WTC11 (cell line): Measurements from ENCODE around the gene PKDCC. TPM values are rescaled to one million over a fixed set of nuclear protein-coding genes. Genes with fewer than 3 reads are reported as not detected.

Experiments
- ATAC-seq: fragments of 200-7000 bp; cut with Tn5 transposase; 2 replicates; pipeline ENCODE4 v1.10.0; 2021; ENCODE audit warnings: mild to moderate bottlenecking, moderate library complexity
- CTCF ChIA-PET: fragments of 300-600 bp; sonication (Branson Sonifier 250); formaldehyde crosslinking; loops from one replicate; lab custom pipeline; 2021; ENCODE audit warnings: antibody characterized with exemption; lab: Charles Lee
- POLR2A ChIA-PET: fragments of 350-600 bp; sonication (Branson Sonifier 250); formaldehyde crosslinking; loops from one replicate; lab custom pipeline; 2021; ENCODE audit warnings: antibody characterized with exemption; lab: Charles Lee
- DNase-seq: peaks from one replicate; pipeline ENCODE4 v3.0.0; 2021; ENCODE audit warnings: low spot score
- H3K27ac Mint-ChIP-seq: 2 replicates; pipeline ENCODE4 v1.8.0; 2021; ENCODE audit warnings: mixed read lengths
- H3K27me3 Mint-ChIP-seq: 2 replicates; pipeline ENCODE4 v1.8.0; 2021; ENCODE audit warnings: low read depth, mild to moderate bottlenecking, moderate library complexity, mixed read lengths
- H3K36me3 Mint-ChIP-seq: 2 replicates; pipeline ENCODE4 v1.8.0; 2021; ENCODE audit warnings: mixed read lengths
- H3K4me1 Mint-ChIP-seq: 2 replicates; pipeline ENCODE4 v1.8.0; 2022; ENCODE audit warnings: mixed read lengths
- H3K4me3 Mint-ChIP-seq: 2 replicates; pipeline ENCODE4 v1.8.0; 2021; ENCODE audit warnings: mild to moderate bottlenecking, moderate library complexity, mixed read lengths
- H3K9me3 Mint-ChIP-seq: 2 replicates; pipeline ENCODE4 v1.8.0; 2021; ENCODE audit warnings: mixed read lengths
- ATF1 ChIP-seq: sonication (generic); formaldehyde crosslinking; IDR thresholded peaks from 2 replicates; pipeline ENCODE4 v1.8.1; 2023; ENCODE audit warnings: mild to moderate bottlenecking, moderate library complexity, missing genetic modification reagents
- EMX1 ChIP-seq: fragments of 250-450 bp; sonication (Bioruptor Pico); IDR thresholded peaks from 2 replicates; pipeline ENCODE4 v1.8.0; 2021; ENCODE audit warnings: mild to moderate bottlenecking
- GRHL2 ChIP-seq: fragments of 250-450 bp; sonication (Bioruptor Pico); IDR thresholded peaks from 2 replicates; pipeline ENCODE4 v1.8.0; 2022; ENCODE audit warnings: mild to moderate bottlenecking, moderate library complexity; ENCODE audit not compliant: insufficient replicate concordance, severe bottlenecking
- KAT7 ChIP-seq: sonication (generic); formaldehyde crosslinking; IDR thresholded peaks from 2 replicates; pipeline ENCODE4 v1.8.1; 2023; ENCODE audit warnings: missing genetic modification reagents, mild to moderate bottlenecking, borderline replicate concordance
- NFE2L1 ChIP-seq: sonication (generic); formaldehyde crosslinking; IDR thresholded peaks from 2 replicates; pipeline ENCODE4 v1.8.1; 2023; ENCODE audit warnings: missing genetic modification reagents
- TCF7 ChIP-seq: sonication (generic); formaldehyde crosslinking; IDR thresholded peaks from 2 replicates; pipeline ENCODE4 v1.8.0; 2022; ENCODE audit warnings: mild to moderate bottlenecking, low read depth, missing genetic modification reagents, moderate library complexity
- TEAD1 ChIP-seq: sonication (generic); formaldehyde crosslinking; IDR thresholded peaks from 2 replicates; pipeline ENCODE4 v1.8.0; 2022; ENCODE audit warnings: mild to moderate bottlenecking, missing genetic modification reagents
- ZNF416 ChIP-seq: fragments of 250-450 bp; sonication (Bioruptor Pico); IDR thresholded peaks from 2 replicates; pipeline ENCODE4 v1.9.0; 2021; ENCODE audit warnings: mild to moderate bottlenecking, inconsistent platforms
- total RNA-seq: library from RNA; stranded (reverse); gene quantifications from 3 replicates; pipeline ENCODE4 v1.2.3, GENCODE V29; 2021
- TF ChIP-seq, protein P1 (sequence below): fragments of 250-450 bp; sonication (Bioruptor Pico); IDR thresholded peaks from 2 replicates; pipeline ENCODE4 v1.9.0; 2021; ENCODE audit warnings: mild to moderate bottlenecking
- TF ChIP-seq, protein P2 (sequence below): sonication (generic); formaldehyde crosslinking; IDR thresholded peaks from 2 replicates; pipeline ENCODE4 v1.8.0; 2023; ENCODE audit warnings: missing genetic modification reagents
- TF ChIP-seq, protein P3 (sequence below): fragments of 250-450 bp; sonication (Bioruptor Pico); IDR thresholded peaks from 2 replicates; pipeline ENCODE4 v2.1.2; 2022; ENCODE audit warnings: mild to moderate bottlenecking, moderate library complexity
- TF ChIP-seq, protein P4 (sequence below): sonication (generic); formaldehyde crosslinking; IDR thresholded peaks from 2 replicates; pipeline ENCODE4 v1.8.0; 2022; ENCODE audit warnings: missing genetic modification reagents
- TF ChIP-seq, protein P5 (sequence below): sonication (generic); formaldehyde crosslinking; conservative IDR thresholded peaks from 2 replicates; pipeline ENCODE4 v1.8.1; 2022; ENCODE audit warnings: mild to moderate bottlenecking, missing genetic modification reagents
- TF ChIP-seq, protein P6 (sequence below): sonication (generic); formaldehyde crosslinking; IDR thresholded peaks from 2 replicates; pipeline ENCODE4 v1.8.1; 2022; ENCODE audit warnings: low read depth, mild to moderate bottlenecking, moderate library complexity, missing genetic modification reagents, borderline replicate concordance
- TF ChIP-seq, protein P7 (sequence below): sonication (generic); formaldehyde crosslinking; IDR thresholded peaks from 2 replicates; pipeline ENCODE4 v1.8.1; 2022; ENCODE audit warnings: mild to moderate bottlenecking, missing genetic modification reagents, moderate library complexity, borderline replicate concordance

PKDCC gene
- total RNA-seq, 1 experiment from 2014 or later = 27.3 TPM

DNA sequence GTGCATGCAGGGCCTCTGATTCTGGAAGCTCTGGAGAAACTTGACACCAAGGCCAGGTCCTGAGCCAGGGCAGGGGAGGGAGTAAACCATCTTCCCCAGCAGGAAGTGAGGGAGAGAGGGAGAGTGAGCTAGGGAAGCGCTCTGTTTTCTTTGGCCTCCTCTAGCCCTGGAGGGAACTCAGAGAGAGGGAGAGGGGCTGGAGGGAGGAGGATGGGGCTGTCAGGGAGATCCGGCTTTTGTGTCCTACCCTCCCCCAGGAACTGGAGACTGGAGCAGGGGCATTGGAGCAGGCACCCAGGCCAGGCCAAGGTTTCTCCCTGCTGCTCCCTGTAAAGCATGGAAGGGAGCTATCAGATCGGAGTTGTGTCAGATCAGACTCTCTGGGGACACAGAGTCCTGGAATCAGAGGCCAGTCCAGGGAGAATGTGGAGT, 22.7 kb upstream of the PKDCC start:
- peak; percentile 90 for ATAC-seq
- Mint-ChIP-seq H3K27me3 (peaks cover 21% of the 10 kb centered on the region), H3K27ac (0 out of 2 replicates have a peak overlapping the region, but pooled peaks have one; percentile 18), H3K36me3 (peaks cover 9% of the 10 kb centered on the region; the same call in 1 of the 2 replicates), H3K4me3 (no peak overlapping the region), H3K9me3 (peaks cover 11% of the 10 kb centered on the region), H3K4me1 (peaks cover 51% of the 10 kb centered on the region)
- TF ChIP-seq ATF1 (CRISPR knock-in tag) (no peak), ZNF416 (CRISPR knock-in tag) (no peak), KAT7 (CRISPR knock-in tag) (no peak), EMX1 (CRISPR knock-in tag) (no peak), GRHL2 (CRISPR knock-in tag) (no peak), TEAD1 (CRISPR knock-in tag) (0 out of 2 replicates have a peak, but pooled peaks have one; percentile 28)
- TF ChIP-seq, protein P1, sequence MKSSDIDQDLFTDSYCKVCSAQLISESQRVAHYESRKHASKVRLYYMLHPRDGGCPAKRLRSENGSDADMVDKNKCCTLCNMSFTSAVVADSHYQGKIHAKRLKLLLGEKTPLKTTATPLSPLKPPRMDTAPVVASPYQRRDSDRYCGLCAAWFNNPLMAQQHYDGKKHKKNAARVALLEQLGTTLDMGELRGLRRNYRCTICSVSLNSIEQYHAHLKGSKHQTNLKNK (CRISPR knock-in tag) = no peak
- TF ChIP-seq, protein P2, sequence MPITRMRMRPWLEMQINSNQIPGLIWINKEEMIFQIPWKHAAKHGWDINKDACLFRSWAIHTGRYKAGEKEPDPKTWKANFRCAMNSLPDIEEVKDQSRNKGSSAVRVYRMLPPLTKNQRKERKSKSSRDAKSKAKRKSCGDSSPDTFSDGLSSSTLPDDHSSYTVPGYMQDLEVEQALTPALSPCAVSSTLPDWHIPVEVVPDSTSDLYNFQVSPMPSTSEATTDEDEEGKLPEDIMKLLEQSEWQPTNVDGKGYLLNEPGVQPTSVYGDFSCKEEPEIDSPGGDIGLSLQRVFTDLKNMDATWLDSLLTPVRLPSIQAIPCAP (CRISPR knock-in tag) = no peak
- TF ChIP-seq, protein P3, sequence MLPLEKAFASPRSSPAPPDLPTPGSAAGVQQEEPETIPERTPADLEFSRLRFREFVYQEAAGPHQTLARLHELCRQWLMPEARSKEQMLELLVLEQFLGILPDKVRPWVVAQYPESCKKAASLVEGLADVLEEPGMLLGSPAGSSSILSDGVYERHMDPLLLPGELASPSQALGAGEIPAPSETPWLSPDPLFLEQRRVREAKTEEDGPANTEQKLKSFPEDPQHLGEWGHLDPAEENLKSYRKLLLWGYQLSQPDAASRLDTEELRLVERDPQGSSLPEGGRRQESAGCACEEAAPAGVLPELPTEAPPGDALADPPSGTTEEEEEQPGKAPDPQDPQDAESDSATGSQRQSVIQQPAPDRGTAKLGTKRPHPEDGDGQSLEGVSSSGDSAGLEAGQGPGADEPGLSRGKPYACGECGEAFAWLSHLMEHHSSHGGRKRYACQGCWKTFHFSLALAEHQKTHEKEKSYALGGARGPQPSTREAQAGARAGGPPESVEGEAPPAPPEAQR (CRISPR knock-in tag) = no peak
- TF ChIP-seq, protein P4, sequence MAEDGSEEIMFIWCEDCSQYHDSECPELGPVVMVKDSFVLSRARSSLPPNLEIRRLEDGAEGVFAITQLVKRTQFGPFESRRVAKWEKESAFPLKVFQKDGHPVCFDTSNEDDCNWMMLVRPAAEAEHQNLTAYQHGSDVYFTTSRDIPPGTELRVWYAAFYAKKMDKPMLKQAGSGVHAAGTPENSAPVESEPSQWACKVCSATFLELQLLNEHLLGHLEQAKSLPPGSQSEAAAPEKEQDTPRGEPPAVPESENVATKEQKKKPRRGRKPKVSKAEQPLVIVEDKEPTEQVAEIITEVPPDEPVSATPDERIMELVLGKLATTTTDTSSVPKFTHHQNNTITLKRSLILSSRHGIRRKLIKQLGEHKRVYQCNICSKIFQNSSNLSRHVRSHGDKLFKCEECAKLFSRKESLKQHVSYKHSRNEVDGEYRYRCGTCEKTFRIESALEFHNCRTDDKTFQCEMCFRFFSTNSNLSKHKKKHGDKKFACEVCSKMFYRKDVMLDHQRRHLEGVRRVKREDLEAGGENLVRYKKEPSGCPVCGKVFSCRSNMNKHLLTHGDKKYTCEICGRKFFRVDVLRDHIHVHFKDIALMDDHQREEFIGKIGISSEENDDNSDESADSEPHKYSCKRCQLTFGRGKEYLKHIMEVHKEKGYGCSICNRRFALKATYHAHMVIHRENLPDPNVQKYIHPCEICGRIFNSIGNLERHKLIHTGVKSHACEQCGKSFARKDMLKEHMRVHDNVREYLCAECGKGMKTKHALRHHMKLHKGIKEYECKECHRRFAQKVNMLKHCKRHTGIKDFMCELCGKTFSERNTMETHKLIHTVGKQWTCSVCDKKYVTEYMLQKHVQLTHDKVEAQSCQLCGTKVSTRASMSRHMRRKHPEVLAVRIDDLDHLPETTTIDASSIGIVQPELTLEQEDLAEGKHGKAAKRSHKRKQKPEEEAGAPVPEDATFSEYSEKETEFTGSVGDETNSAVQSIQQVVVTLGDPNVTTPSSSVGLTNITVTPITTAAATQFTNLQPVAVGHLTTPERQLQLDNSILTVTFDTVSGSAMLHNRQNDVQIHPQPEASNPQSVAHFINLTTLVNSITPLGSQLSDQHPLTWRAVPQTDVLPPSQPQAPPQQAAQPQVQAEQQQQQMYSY (CRISPR knock-in tag) = peak; percentile 89
- TF ChIP-seq, protein P5, sequence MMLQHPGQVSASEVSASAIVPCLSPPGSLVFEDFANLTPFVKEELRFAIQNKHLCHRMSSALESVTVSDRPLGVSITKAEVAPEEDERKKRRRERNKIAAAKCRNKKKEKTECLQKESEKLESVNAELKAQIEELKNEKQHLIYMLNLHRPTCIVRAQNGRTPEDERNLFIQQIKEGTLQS = no peak
- ChIA-PET CTCF (interaction anchor here (0.9 to 2.1 kb wide), 7 partner anchors 15 to 172 kb away, joined by 3 to 15 read pairs (median 3); partner anchors contain the start of gene PKDCC), POLR2A (interaction anchor here (0.7 to 1.6 kb wide), 3 partner anchors 20 to 88 kb away, joined by 3 to 9 read pairs (median 3); partner anchors contain the start of gene PKDCC)
- DNase-seq = peak; percentile 30

DNA sequence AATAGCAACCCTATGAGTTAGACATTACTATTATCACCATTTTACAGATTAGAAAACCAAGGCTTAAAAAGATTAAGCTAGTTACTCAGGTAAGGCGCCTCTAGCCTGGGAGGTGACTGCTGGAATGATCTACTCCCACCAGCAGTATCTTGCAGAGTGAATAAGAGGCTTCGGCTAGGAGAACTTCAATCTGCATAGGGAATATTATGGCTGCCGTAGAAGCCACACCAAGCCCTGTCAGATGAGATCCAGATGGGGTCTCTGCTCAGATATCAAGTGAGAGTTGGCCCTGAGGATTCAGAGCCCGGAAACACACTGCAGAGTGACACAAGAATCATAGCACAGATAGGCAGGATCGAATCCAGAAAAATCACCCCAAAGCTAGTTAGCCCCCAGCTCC, 21.5 kb upstream of the PKDCC start:
- Mint-ChIP-seq H3K4me3 (no peak overlapping the region), H3K27ac (no peak overlapping the region), H3K36me3 (peaks cover 9% of the 10 kb centered on the region; the same call in 1 of the 2 replicates), H3K9me3 (peaks cover 11% of the 10 kb centered on the region), H3K27me3 (peaks cover 32% of the 10 kb centered on the region), H3K4me1 (peaks cover 59% of the 10 kb centered on the region)
- CTCF ChIA-PET = interaction anchor here (0.9 to 2.1 kb wide), 4 partner anchors 14 to 173 kb away, joined by 3 to 15 read pairs (median 8); partner anchors contain the start of gene PKDCC
- no peak for ATAC-seq
- POLR2A ChIA-PET = interaction anchor here (1.6 kb wide), 1 partner anchor 21 kb away, joined by 9 read pairs; the partner anchor contains the start of gene PKDCC
- TF ChIP-seq KAT7 (CRISPR knock-in tag) (no peak), TCF7 (CRISPR knock-in tag) (no peak), NFE2L1 (CRISPR knock-in tag) (no peak)
- TF ChIP-seq, protein P6, sequence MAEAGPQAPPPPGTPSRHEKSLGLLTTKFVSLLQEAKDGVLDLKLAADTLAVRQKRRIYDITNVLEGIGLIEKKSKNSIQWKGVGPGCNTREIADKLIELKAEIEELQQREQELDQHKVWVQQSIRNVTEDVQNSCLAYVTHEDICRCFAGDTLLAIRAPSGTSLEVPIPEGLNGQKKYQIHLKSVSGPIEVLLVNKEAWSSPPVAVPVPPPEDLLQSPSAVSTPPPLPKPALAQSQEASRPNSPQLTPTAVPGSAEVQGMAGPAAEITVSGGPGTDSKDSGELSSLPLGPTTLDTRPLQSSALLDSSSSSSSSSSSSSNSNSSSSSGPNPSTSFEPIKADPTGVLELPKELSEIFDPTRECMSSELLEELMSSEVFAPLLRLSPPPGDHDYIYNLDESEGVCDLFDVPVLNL (CRISPR knock-in tag) = no peak
- TF ChIP-seq, protein P1 (CRISPR knock-in tag) = no peak
- TF ChIP-seq, protein P7, sequence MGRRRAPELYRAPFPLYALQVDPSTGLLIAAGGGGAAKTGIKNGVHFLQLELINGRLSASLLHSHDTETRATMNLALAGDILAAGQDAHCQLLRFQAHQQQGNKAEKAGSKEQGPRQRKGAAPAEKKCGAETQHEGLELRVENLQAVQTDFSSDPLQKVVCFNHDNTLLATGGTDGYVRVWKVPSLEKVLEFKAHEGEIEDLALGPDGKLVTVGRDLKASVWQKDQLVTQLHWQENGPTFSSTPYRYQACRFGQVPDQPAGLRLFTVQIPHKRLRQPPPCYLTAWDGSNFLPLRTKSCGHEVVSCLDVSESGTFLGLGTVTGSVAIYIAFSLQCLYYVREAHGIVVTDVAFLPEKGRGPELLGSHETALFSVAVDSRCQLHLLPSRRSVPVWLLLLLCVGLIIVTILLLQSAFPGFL (CRISPR knock-in tag) = no peak
- TF ChIP-seq, all 79 proteins: peak for 0
- DNase-seq = no peak
